Astrocyte (in vitro differentiated cells and primary cell): Measurements from ENCODE around the gene UCHL1. TPM values are rescaled to one million over a fixed set of nuclear protein-coding genes. Genes with fewer than 3 reads are reported as not detected.

Experiments used
- DNase-seq: peaks from one replicate; pipeline ENCODE4 v3.0.0-alpha.2; 2010; ENCODE audit warnings: low read depth
- FAIRE-seq: peaks from 2 replicates; lab custom pipeline; 2011; peaks lifted over from hg19 to GRCh38; lab: Jason Lieb, UNC
- H2AFZ ChIP-seq: 2 replicates; pipeline ENCODE4 v1.6.0; 2012; ENCODE audit warnings: low read depth, low read length, inconsistent platforms
- H3K27ac ChIP-seq: 2 replicates; pipeline ENCODE4 v1.5.1; 2011; ENCODE audit warnings: low read depth, low read length, inconsistent platforms
- H3K27me3 ChIP-seq: 2 replicates; pipeline ENCODE4 v1.6.0; 2011; ENCODE audit warnings: low read length, inconsistent platforms; ENCODE audit not compliant: insufficient read depth
- H3K36me3 ChIP-seq: 2 replicates; pipeline ENCODE4 v1.5.1; 2011; ENCODE audit warnings: low read length, inconsistent platforms; ENCODE audit not compliant: insufficient read depth
- H3K4me1 ChIP-seq: 2 replicates; pipeline ENCODE4 v1.5.1; 2011; ENCODE audit warnings: low read length, inconsistent platforms; ENCODE audit not compliant: insufficient read depth
- H3K4me2 ChIP-seq: 2 replicates; pipeline ENCODE4 v1.6.0; 2012; ENCODE audit warnings: low read length, inconsistent platforms
- H3K4me3 ChIP-seq: 2 replicates; pipeline ENCODE4 v1.5.1; 2011; ENCODE audit warnings: low read depth, mild to moderate bottlenecking, low read length, inconsistent platforms; ENCODE audit not compliant: insufficient read depth
- H3K79me2 ChIP-seq: 2 replicates; pipeline ENCODE4 v1.6.0; 2012; ENCODE audit warnings: mild to moderate bottlenecking, low read length, inconsistent platforms; ENCODE audit not compliant: insufficient read depth
- H3K9ac ChIP-seq: 2 replicates; pipeline ENCODE4 v1.6.0; 2012; ENCODE audit warnings: mild to moderate bottlenecking, low read length, inconsistent platforms
- H3K9me3 ChIP-seq: 2 replicates; pipeline ENCODE4 v1.5.1; 2012; ENCODE audit warnings: low read depth, mild to moderate bottlenecking, low read length, inconsistent platforms; ENCODE audit not compliant: insufficient read depth
- H4K20me1 ChIP-seq: 2 replicates; pipeline ENCODE4 v1.6.0; 2012; ENCODE audit warnings: low read length, inconsistent platforms; ENCODE audit not compliant: insufficient read depth
- H3K27ac Mint-ChIP-seq: one replicate; pipeline ENCODE4 v1.8.0; 2021; ENCODE audit warnings: mild to moderate bottlenecking, mixed read lengths; ENCODE audit not compliant: unreplicated experiment
- H3K27me3 Mint-ChIP-seq: one replicate; pipeline ENCODE4 v1.8.0; 2021; ENCODE audit warnings: low read depth, mixed read lengths; ENCODE audit not compliant: unreplicated experiment
- H3K36me3 Mint-ChIP-seq: one replicate; pipeline ENCODE4 v1.8.0; 2021; ENCODE audit warnings: low read depth, mixed read lengths; ENCODE audit not compliant: unreplicated experiment
- H3K4me1 Mint-ChIP-seq: one replicate; pipeline ENCODE4 v1.8.0; 2021; ENCODE audit warnings: low read depth, mixed read lengths; ENCODE audit not compliant: unreplicated experiment
- H3K4me3 Mint-ChIP-seq: one replicate; pipeline ENCODE4 v1.8.0; 2021; ENCODE audit warnings: mild to moderate bottlenecking, moderate library complexity, mixed read lengths; ENCODE audit not compliant: unreplicated experiment
- H3K9me3 Mint-ChIP-seq: one replicate; pipeline ENCODE4 v1.8.0; 2021; ENCODE audit warnings: mild to moderate bottlenecking, mixed read lengths; ENCODE audit not compliant: unreplicated experiment
- CTCF ChIP-seq: IDR thresholded peaks from 2 replicates; pipeline ENCODE4 v1.5.1; 2011; ENCODE audit warnings: low read depth, mild to moderate bottlenecking, inconsistent platforms, low read length, moderate library complexity; ENCODE audit not compliant: insufficient read depth
- EZH2 ChIP-seq: IDR thresholded peaks from 2 replicates; pipeline ENCODE4 v1.6.1; 2012; ENCODE audit warnings: mild to moderate bottlenecking, low read length, inconsistent platforms; ENCODE audit not compliant: insufficient read depth
- total RNA-seq: library from RNA; stranded (reverse); gene quantifications from 2 replicates; pipeline ENCODE4 v1.2.1, GENCODE V29; 2021

The UCHL1 gene
- total RNA-seq, 1 donor from 2014 or later: 1,154 TPM

DNA sequence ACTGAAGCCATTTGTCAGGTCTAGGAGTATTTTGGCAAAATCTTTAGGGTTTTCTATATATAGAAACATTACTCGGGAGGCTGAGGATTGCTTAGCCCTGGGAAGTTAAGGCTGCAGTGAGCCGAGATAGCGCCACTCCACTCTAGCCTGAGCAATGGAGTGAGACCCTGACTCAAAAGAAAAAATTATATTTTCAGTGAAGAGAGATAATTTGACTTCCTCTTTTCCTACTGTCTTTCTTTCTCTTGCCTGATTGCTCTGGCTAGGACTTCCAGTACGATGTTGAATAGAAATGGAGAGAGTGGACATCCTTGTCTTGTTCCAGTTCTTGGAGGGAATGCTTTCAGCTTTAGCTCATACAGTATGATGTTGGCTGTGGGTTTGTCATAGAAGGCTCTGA, 44.4 kb downstream of the UCHL1 start:
- H3K4me1 Mint-ChIP-seq: no peaks in the 10 kb centered on the region
- H3K9me3 Mint-ChIP-seq: peaks cover 7% of the 10 kb centered on the region
- Histone ChIP-seq H3K27ac (no peak overlapping the region), H2AFZ (no peak overlapping the region), H3K4me3 (no peak overlapping the region), H3K36me3 (no peaks in the 10 kb centered on the region), H3K9ac (no peak overlapping the region), H3K4me1 (no peaks in the 10 kb centered on the region), H3K79me2 (no peaks in the 10 kb centered on the region), H4K20me1 (no peaks in the 10 kb centered on the region), H3K9me3 (no peaks in the 10 kb centered on the region), H3K4me2 (no peak overlapping the region), H3K27me3 (no peaks in the 10 kb centered on the region)
- no peak for DNase-seq
- no peak overlapping the region for H3K27ac Mint-ChIP-seq
- no peak overlapping the region for H3K4me3 Mint-ChIP-seq
- FAIRE-seq: no peak
- no peak for TF ChIP-seq EZH2
- no peak for TF ChIP-seq CTCF
- no peaks in the 10 kb centered on the region for H3K36me3 Mint-ChIP-seq
- H3K27me3 Mint-ChIP-seq: peaks cover 9% of the 10 kb centered on the region

DNA sequence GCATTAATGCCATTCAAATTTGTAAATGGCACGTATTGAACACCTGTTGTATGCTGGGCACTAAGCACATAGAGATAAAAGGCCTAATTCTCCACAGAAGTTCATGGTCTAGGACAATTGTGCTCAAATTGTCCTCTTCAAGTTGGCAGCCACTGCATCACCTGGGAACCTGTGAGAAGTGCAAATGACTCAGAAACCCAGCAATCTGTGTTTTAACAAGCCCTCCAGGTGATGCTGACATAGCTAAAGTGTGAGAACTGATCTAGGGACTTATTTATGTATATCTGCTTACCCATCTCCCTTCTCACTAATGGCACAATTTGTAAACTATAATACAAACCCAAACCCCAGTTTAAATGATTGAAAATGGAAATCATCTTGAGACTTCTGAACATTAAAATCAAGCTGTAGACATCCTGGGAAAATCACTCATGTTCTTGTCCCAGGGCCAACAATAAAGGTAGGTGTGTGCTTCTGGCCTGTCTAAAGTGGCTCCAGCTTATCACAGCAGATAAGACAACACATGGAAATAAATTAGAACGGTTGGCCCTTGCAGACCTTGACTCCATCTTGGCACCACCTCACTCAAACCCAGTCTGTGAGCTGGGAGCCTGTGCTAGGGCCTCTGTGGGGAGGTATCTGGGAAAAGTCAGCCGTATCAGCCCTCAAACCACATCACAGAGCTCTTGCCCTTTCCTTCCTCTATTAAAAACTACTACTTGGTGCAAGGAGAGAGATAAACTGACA, 46.8 kb downstream of the UCHL1 start:
- Mint-ChIP-seq H3K36me3 (no peaks in the 10 kb centered on the region), H3K4me3 (no peak overlapping the region)
- no peaks in the 10 kb centered on the region for H3K4me1 ChIP-seq

More for the DNA sequence above, 46.8 kb downstream of the UCHL1 start:
- H3K4me3 ChIP-seq: no peak overlapping the region
- Mint-ChIP-seq H3K9me3 (peaks cover 10% of the 10 kb centered on the region), H3K4me1 (no peaks in the 10 kb centered on the region), H3K27ac (no peak overlapping the region), H3K27me3 (peaks cover 9% of the 10 kb centered on the region)
- no peak overlapping the region for H3K27ac ChIP-seq
- no peaks in the 10 kb centered on the region for H3K9me3 ChIP-seq
- TF ChIP-seq CTCF: no peak
- no peak for TF ChIP-seq EZH2
- no peak overlapping the region for H3K9ac ChIP-seq
- H2AFZ ChIP-seq: no peak overlapping the region
- H4K20me1 ChIP-seq: no peaks in the 10 kb centered on the region
- FAIRE-seq: no peak
- H3K4me2 ChIP-seq: no peak overlapping the region
- no peak for DNase-seq
- H3K27me3 ChIP-seq: no peaks in the 10 kb centered on the region
- H3K79me2 ChIP-seq: no peaks in the 10 kb centered on the region
- H3K36me3 ChIP-seq: no peaks in the 10 kb centered on the region
